NCI-H2107 (cell line): ENCODE results near the gene LAMC1.
A peak's percentile ranks its signal among the peaks of the same experiment; 100 is the strongest.
"Not testable (repeated sequence)": the region's sequence is repeated elsewhere in the genome, so short reads cannot be mapped to it uniquely, and the experiment has no call there.

ENCODE experiments used
- DNase-seq: peaks from one replicate; lab custom pipeline; 2025; lab: John Stamatoyannopoulos, UW

Gene LAMC1

GRCh38 chr1:183043872-183044854, 20.9 kb downstream of the LAMC1 start:
- DNase-seq = no peak

DNA sequence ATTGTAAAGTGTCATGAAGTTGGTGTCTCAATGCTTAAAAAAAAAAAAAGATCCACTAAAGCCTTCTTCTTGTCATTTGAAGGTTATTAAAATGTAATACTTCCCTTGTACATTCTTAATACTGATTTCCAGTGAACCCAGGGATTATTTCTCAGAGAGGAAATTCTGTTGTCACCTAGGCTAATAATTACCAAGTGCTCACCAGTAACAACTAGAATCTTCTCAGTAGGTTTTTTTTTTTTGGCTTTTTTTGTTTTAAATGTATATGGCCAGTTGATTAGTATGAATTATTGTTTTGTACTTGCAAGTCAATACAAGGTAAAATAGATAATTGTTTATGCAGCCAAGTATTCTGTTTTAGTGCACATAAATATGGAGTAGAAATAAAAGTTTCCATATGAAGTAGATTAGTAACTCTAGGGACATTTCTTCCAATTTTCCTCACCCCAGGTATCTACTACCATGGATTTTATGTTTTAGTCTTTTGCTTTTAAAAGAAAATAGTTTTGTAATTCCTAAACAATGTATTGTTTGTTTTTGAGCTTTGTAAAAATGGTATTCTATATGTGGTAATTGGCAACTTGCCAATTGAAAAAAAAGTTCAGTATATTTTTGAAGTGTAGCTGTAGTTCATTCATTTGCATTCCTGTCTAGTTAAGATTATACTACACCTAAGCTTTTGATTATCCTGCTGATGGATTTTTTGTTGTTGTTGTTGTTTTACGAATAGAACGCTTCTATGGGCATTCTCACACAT, 21.9 kb downstream of the LAMC1 start:
- no peak for DNase-seq

DNA sequence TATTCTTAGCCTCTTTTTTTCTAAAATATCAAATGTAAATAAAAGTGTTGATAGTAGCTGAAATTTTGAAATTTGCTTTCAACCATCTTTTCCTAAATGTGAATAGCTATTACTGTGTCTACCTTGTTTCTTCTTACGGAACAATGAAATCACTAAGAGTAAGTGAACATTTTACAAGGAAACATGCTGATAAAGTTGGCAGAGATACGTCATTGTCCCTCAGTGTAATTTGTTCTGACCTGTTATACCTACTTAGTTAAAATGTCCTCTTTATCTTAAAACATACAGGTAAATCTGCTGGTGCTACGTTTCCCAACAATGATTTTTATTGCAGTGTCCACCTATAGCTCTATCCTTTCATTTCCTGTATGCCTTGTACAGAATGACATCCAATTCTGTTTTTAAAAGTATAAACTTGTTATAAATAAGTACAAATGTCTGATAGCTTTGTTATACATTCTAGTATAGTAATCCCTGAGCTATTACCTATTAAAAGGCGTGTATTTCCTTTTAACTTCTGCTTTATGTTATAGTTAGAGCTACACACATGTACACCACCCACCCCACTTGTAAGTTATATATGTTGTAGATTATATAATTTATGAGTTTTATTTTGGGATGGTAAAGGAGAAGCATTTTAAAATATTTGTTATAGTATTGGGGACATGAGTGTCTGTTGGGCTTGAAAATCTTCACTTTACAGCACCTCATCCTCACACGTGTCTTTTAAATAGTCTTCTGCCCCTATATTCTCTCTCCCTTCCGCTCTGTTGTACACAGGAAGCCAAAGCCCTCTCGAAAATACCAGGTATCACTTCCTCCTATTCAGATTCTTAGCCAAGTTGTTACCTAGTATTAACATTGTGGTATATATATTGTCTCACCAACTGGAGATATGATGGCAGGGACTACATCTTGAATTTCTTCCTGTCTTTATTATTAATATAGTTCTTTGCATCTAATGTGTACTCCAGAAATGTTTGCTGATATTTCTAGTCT, 25.2 kb downstream of the LAMC1 start:
- no peak for DNase-seq

- DNase-seq = no peak
Observed at GRCh38 chr1:183051546-183051945, 28.3 kb downstream of the LAMC1 start.

DNA sequence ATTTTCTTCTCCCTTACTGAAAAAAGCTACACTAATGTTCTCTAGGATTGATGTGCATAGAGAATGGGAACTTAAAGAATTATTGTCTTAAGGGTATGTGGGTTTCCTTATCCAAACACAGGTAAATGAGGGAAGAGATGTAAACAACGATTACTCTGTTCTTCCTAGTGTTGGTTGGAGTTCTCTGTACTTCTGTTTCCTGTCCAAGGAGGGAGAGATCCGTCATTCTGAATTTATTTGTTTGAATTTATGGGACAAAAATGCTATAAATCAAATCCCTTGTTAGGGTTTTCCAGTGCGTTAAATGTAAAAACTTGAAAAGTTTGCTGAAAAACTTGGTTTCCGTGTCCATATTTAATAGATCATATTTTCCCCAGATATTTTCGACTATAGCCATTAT, 29.6 kb downstream of the LAMC1 start:
- DNase-seq = no peak

GRCh38 chr1:183058851-183059502, 35.8 kb downstream of the LAMC1 start:
- no peak for DNase-seq

DNA sequence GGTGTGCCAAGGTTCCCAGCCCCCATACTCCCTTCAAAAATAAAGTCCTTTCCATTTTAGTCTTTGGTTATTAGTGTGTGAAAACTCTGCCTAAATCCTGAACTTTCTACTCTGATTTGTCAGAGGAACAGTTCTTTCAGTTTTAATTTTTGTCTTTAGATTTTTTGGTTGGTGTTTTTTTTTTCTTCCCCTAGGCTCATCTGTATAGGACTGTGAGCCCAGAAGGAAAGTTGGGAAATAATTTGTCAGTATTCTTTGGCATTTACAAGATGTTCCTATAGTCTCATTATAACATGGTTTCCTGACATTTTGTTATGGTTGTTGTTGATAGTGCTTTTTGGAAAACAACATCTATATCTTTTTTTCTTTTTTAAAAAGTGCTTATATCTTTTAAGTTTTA, 38.0 kb downstream of the LAMC1 start:
- no peak for DNase-seq

GRCh38 chr1:183063349-183063748, 40.1 kb downstream of the LAMC1 start:
- DNase-seq = no peak

DNA sequence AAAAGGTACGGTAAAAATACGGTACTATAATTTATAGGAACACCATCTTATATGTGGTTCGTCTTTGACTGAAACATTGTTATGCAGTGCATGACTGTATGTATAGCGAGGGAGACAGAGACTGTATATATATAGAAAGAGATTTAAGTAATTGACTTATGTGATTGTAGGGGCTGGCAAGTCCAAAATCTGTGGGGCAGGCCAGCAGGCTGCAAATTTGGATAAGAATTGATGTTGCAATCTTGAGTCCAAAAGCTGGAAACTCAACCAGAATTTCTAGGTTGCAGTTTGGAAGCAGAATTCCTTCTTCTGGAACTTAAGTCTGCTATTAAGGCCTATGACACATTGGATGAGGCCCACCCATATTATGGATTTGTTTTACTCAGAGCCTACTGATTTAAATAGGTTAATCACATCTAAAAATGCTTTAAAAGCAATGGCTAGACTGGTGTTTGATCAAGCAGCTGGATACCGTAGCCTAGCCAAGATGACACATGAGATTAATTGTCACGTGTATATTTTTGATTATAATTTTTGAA, 42.0 kb downstream of the LAMC1 start:
- DNase-seq = no peak

DNA sequence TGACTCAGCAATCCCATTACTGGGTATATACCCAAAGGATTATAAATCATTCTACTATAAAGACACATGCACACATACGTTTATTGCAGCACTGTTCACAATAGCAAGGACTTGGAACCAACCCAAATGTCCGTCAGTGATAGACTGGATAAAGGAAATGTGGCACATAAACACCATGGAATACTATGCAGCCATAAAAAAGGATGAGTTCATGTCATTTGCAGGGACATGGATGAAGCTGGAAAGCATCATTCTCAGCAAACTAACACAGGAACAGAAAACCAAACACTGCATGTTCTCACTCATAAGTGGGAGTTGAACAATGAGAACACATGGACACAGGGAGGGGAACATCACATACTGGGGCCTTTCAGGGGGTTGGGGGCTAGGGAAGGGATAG, 43.2 kb downstream of the LAMC1 start:
- not testable (repeated sequence) for DNase-seq

DNA sequence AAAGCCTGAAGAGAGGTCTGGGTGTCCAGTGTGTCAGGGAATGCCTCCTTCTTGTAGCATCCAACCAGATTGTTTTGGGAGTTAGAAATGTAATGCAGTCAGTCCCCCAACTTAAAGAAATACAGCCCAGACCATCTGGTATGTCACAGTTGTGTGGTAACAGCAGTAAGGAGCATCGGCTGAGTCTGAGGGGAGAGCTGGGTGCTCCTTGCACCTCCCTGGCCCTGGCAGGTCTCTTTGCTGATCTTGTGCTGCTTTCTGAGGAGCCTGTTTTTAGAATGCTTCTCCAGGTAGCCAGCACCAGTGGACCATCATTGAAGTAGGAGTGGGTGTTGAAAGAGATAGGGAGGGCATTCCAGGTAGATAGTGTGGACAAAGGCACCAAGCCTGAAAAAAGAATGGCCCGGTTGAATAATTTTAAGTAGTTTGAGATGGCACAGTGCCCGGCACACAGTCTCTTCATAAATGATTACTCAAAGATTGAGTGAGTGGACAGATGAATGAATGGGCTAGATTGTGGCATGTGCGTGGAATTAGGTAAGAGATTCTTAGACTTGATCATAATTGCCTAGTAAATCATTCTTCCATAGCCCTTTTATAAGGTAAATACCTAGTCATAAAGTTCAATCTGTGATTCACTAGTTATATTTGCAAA, 46.5 kb downstream of the LAMC1 start:
- DNase-seq = no peak

DNA sequence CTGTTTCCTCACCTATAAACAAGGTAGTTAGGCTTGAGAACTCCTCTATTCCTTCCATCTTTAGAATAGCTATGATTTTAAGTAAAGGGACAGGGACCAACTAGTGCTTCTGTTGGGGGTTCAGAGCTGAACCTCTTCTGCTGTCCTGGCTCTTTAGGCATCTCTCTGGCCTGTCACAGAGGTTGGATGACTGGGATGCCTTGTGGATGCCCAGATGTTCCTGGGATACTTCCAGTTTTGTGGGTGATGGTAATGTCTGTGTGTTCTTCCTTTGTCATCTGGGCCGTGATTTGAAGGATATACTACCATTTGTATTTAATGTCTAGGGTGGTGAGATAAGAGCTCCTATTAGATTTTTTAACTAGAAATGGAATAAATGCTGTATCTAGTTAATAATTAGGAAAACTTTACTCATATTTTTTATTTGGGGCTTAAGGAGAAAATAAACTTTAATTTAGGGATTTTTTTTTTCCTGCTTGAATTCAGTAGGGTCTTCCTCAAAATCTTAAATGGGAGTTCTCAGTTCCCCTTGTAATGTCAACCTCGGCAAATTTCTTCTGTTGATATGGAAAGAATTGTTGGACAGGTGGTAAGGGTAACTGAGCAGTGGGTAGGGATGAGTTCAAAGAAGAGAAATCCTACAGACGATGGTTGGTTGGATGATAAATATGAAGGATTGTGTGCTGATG, 47.2 kb downstream of the LAMC1 start:
- no peak for DNase-seq

GRCh38 chr1:183070923-183071618, 47.9 kb downstream of the LAMC1 start:
- DNase-seq = peak; percentile 28

DNA sequence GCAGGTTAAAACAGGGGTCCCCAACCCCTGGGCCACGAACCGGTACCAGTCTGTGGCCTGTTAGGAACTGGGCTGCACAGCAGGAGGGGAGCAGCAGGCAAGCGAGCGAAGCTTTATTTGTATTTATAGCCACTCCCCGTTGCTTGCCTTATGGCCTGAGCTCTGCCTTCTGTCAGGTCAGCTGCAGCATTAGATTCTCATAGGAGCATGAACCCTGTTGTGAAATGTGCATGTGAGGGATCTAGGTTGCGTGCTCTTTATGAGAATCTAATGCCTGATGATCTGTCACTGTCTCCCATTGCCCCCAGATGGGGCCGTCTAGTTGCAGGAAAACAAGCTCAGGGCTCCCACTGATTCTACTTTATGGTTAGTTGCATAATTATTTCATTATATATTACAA, 49.4 kb downstream of the LAMC1 start:
- DNase-seq = not testable (repeated sequence)

DNA sequence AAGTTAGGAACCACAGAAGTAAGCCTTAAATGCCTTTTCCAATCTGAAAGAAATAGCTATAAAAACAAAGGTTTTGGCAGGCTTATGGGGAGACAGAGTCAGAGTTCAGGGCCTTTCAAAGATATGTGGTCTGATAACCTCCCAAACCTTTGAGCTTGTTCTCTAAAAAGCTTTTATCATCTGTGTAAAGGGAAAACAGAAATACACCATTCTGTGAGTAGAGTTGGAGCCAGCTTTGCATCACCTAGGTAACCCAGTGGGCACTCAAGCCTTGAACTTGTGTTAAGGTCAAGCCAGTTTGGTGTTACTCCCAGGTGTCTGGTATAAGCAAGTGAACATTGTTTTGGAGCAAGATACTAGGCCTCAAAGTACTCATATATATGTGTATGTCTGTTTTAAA, 50.1 kb downstream of the LAMC1 start:
- DNase-seq = no peak

- DNase-seq = no peak
Observed at GRCh38 chr1:183074215-183074614, 51.0 kb downstream of the LAMC1 start.

DNA sequence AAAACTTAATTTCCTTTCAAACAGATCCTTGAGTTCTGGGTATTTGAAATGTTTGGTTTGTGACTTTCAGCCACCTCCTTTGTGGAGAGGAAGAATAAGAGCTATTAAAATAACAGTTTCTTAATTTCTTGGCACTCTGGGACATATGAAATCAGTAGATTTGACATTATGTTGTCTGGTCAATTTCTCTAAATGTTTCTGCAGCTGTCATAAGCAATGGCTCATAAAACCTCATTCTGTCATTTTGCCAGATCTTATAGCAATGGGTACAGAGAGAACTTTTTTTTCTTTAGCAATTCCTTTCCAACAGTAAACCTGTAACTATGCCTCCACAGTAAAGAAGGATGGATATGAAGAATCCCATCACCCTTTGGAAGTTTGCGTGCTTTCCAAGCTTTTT, 52.6 kb downstream of the LAMC1 start:
- DNase-seq = no peak

- DNase-seq = no peak
Observed at GRCh38 chr1:183077097-183077496, 53.9 kb downstream of the LAMC1 start.

GRCh38 chr1:183079712-183080388, 56.6 kb downstream of the LAMC1 start:
- DNase-seq = no peak
